AG10803 (cell line): ENCODE measurements around the gene OOSP4B.
"Not testable (repeated sequence)": the region's sequence is repeated elsewhere in the genome, so short reads cannot be mapped to it uniquely, and the experiment has no call there.

ENCODE experiments used
- DNase-seq: peaks from one replicate; pipeline ENCODE4 v3.0.0; 2010; ENCODE audit warnings: low read depth
- H3K4me3 ChIP-seq: 2 replicates; pipeline ENCODE4 v1.5.1; 2011; ENCODE audit warnings: mild to moderate bottlenecking, low read length, control low read depth
- TF ChIP-seq, protein P1 (sequence below): conservative IDR thresholded peaks from 2 replicates; pipeline ENCODE4 v1.5.1; 2011; ENCODE audit warnings: mild to moderate bottlenecking, low read length, control low read depth, inconsistent platforms

OOSP4B gene

DNA sequence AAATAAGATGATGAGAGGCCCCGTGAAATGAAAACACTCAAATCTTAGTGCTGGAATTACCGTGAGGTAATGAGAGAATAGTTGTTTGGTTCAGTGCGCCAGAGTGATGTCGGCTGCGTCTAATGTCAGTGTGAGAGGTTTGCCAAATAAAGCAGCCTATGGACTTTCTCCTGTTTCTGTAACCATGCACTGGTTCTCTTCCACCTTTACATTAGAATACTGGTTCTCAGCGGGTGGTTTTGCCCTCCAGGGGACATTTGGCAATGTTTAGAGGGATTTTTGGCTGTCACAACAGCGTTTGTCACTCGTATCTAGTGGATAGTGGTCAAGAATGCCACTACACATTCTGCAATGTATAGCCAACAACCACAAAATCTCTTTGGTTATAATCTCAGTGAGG, 1.1 kb downstream of the OOSP4B start:
- TF ChIP-seq, protein P1, sequence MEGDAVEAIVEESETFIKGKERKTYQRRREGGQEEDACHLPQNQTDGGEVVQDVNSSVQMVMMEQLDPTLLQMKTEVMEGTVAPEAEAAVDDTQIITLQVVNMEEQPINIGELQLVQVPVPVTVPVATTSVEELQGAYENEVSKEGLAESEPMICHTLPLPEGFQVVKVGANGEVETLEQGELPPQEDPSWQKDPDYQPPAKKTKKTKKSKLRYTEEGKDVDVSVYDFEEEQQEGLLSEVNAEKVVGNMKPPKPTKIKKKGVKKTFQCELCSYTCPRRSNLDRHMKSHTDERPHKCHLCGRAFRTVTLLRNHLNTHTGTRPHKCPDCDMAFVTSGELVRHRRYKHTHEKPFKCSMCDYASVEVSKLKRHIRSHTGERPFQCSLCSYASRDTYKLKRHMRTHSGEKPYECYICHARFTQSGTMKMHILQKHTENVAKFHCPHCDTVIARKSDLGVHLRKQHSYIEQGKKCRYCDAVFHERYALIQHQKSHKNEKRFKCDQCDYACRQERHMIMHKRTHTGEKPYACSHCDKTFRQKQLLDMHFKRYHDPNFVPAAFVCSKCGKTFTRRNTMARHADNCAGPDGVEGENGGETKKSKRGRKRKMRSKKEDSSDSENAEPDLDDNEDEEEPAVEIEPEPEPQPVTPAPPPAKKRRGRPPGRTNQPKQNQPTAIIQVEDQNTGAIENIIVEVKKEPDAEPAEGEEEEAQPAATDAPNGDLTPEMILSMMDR, result no peak
- H3K4me3 ChIP-seq, result no peak overlapping the region
- DNase-seq, result no peak

DNA sequence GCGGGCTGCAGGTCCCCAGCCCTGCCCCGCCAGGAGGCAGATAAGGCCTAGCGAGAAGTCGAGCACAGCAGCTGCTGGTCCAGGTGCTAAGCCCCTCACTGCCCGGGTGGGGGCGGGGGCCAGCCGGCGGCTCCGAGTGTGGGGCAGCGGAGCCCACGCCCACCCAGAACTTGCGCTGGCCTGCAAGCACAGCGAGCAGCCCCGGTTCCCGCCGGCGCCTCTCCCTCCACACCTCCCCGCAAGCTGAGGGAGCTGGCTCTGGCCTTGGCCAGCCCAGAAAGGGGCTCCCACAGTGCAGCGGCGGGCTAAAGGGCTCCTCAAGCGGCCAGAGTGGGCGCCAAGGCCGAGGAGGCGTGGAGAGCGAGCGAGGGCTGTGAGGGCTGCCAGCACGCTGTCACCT, 3.4 kb downstream of the OOSP4B start:
- H3K4me3 ChIP-seq, DNase-seq: not testable (repeated sequence)

DNA sequence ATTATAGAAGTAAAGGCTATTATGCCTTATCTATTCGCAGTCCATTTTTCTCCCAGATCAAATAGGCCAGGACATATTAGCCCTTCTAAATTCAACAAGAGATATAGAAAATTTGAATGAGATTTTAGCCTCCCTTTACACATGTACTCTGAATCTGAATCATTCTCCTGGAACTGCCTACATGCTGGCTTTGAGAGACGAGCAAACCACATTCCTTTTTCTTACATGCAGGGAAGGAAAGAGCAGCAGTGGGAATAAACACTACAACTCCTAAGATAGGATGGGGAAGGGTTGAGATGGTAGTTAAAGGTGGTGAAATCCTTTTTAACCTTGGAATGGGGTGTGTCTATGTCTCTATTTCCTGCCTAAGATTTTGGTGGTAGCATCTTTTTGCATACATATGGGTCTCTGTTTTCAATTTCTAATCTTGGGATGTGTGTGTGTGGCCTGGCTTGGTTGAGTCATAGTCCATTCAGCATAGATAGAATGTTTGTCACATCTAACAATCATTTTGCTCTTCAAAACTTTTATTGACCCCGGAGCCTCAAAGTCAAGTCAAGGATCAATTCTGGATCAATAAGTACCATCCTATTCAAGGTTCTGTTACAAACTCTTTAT, 12.1 kb downstream of the OOSP4B start:
- no peak for DNase-seq
- no peak overlapping the region for H3K4me3 ChIP-seq
- TF ChIP-seq, protein P1, result no peak

DNA sequence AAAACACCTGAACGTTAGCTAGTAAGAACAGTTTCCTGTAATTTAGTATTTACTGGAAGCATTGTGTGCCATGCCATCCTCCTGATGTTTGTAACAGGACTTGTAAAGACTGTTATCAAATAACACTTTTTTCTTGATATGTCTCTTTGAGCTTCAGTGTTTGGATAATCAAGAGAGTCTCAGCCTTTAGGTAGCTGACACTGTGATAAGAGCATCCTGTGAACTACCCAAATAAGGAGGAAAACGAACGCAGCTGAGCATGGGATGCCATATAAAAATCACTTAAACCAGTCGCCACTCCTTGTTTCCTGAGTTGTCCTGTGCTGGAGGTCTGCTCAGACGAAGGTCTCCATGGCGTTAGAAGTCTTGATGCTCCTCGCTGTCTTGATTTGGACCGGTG, 23.1 kb downstream of the OOSP4B start, which contains the start of gene OOSP2:
TSS of gene OOSP2 (plus strand) at position 301 of the 400 bp plus-strand sequence. CDS start at position 352, 51 bp downstream.
- no peak within 1 kb of the TSS for H3K4me3 ChIP-seq
- no peak for DNase-seq
- TF ChIP-seq, protein P1, result no peak

DNA sequence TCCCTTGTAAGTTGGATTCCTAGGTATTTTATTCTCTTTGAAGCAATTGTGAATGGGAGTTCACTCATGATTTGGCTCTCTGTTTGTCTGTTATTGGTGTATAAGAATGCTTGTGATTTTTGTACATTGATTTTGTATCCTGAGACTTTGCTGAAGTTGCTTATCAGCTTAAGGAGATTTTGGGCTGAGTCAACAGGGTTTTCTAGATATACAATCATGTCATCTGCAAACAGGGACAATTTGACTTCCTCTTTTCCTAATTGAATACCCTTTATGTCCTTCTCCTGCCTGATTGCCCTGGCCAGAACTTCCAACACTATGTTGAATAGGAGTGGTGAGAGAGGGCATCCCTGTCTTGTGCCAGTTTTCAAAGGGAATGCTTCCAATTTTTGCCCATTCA, 33.4 kb downstream of the OOSP4B start:
- not testable (repeated sequence) for DNase-seq, H3K4me3 ChIP-seq

DNA sequence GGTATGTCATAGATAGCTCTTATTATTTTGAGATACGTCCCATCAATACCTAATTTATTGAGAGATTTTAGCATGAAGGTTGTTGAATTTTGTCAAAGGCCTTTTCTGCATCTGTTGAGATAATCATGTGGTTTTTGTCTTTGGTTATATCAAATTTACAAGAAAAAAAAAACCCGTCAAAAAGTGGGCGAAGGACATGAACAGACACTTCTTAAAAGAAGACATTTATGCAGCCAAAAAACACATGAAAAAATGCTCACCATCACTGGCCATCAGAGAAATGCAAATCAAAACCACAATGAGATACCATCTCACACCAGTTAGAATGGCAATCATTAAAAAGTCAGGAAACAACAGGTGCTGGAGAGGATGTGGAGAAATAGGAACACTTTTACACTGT, 33.9 kb downstream of the OOSP4B start:
- DNase-seq, H3K4me3 ChIP-seq: not testable (repeated sequence)

DNA sequence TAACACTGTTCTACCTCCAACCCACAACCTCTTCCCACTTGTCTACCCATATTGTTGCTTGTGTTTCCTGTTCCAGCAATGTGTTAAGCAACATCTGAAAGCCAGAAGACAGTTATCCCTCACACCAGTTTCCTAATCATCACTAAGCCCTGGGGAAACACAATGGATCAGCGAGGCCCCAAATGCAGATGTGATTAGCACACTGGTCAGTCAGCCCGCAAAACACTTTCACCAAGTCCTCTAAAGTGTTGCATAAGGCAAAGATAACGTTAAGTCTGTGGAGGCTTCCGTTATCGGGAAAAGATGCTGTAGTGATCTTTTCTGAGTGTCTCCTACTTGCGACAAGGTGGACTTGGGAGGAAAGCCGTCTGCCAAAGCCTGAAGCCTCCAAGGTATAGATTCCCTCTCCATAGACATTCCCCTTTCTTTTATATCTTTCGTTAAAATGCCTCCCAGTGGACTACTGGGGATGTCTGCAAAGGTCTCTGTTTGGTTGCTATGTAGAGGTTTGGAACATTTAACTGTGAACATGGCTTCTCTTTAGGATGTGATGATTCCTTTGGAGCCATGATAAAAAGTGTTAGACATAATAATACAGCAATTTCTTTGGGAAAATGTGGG, 39.5 kb downstream of the OOSP4B start, which contains the start of gene MS4A3:
TSS of gene MS4A3 (plus strand) at position 317 of the 621 bp plus-strand sequence. CDS start 4,496 bp downstream, outside the sequence.
- TF ChIP-seq, protein P1, result no peak
- no peak within 1 kb of the TSS for H3K4me3 ChIP-seq
- no peak for DNase-seq

DNA sequence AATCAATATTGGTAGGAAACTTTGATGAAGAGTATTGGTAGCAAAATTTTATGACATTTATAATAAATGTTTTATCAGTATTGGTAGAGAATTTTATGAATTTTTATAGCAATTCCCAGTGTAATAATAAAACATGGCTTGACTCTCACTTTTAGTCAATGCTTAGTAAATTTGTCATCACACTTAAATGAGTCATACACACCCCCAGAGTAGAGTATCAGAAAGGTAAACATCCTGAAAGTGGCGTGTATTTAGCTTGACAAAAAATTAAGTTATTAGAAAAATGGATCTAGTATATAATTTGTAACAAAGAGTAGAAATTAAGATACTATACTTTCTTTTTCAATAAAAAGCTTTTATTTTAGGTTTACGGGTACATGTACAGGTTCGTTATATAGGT, 42.1 kb downstream of the OOSP4B start:
- TF ChIP-seq, protein P1, result no peak
- no peak for DNase-seq
- H3K4me3 ChIP-seq, result no peak overlapping the region
